HepG2 (cell line): Measurements from ENCODE around the gene SERTAD2. TPM values are rescaled to one million over a fixed set of nuclear protein-coding genes. Genes with fewer than 3 reads are reported as not detected.

Source experiments
- ATAC-seq: fragments of 200-7000 bp; cut with Tn5 transposase; 3 replicates; pipeline ENCODE4 v1.9.1; 2020; ENCODE audit warnings: mild to moderate bottlenecking, moderate library complexity
- BruUV-seq: library from RNA; stranded (reverse); fragments of 400-500 nt; replicated peaks from 2 replicates; lab custom pipeline; 2021; lab: Mats Ljungman, UMichigan
- CTCF ChIA-PET: fragments of 300-600 bp; formaldehyde crosslinking; extraction: SDS; loops from one replicate; lab custom pipeline; 2021; ENCODE audit warnings: low total read pairs, inconsistent platforms, low intra/inter-chr PET ratio; lab: Yijun Ruan, JAX
- POLR2A ChIA-PET: fragments of 350-600 bp; sonication (Branson Sonifier 250); formaldehyde crosslinking; loops from one replicate; lab custom pipeline; 2020; ENCODE audit warnings: antibody characterized with exemption, inconsistent platforms; lab: Yijun Ruan, JAX
- DNase-seq: peaks from one replicate; pipeline ENCODE4 v3.0.0-alpha.2; 2015; ENCODE audit warnings: low spot score
- FAIRE-seq: peaks from 3 replicates; lab custom pipeline; 2011; peaks lifted over from hg19 to GRCh38; lab: Jason Lieb, UNC
- H2AFZ ChIP-seq: one replicate; pipeline ENCODE4 v1.6.1; 2011; ENCODE audit warnings: low read length, inconsistent platforms
- H3K27ac ChIP-seq: fragments of 300-600 bp; 3 replicates; pipeline ENCODE4 v1.8.0; 2011; ENCODE audit warnings: mixed run types, mild to moderate bottlenecking, mixed read lengths, low read length, inconsistent platforms; ENCODE audit not compliant: insufficient read depth; ENCODE audit errors: extremely low read length
- H3K27me3 ChIP-seq, 2 experiments: fragments of 200-600 bp in 1 of 2; 2 replicates in 1 of 2; 3 replicates in 1 of 2; pipeline versions ENCODE4 v1.6.0 to v1.8.0; 2011; ENCODE audit warnings: low read length in 2 of 2, mild to moderate bottlenecking in 2 of 2, moderate library complexity in 2 of 2, inconsistent platforms in 1 of 2; ENCODE audit not compliant: insufficient read depth in 2 of 2, control insufficient read depth in 1 of 2
- H3K36me3 ChIP-seq, 2 experiments: fragments of 200-600 bp in 1 of 2; replicated peaks in 1 of 2; 2 replicates in 1 of 2; 3 replicates in 1 of 2; pipeline versions ENCODE4 v1.5.1 to v1.8.0; 2011; ENCODE audit warnings: low read length in 2 of 2, inconsistent platforms in 1 of 2; ENCODE audit not compliant: insufficient read depth in 2 of 2, control insufficient read depth in 1 of 2
- H3K4me1 ChIP-seq: 2 replicates; pipeline ENCODE4 v1.5.1; 2012; ENCODE audit warnings: low read length, inconsistent platforms; ENCODE audit not compliant: insufficient read depth
- H3K4me2 ChIP-seq: 2 replicates; pipeline ENCODE4 v1.6.0; 2011; ENCODE audit warnings: low read depth, low read length, inconsistent platforms
- H3K4me3 ChIP-seq, 3 experiments: fragments of 200-600 bp in 1 of 3; sonication (generic), shearing (Covaris generic) in 1 of 3; replicated peaks in 1 of 3; 2 replicates each; pipeline ENCODE4 v1.5.1; 2011 to 2016; ENCODE audit warnings: low read length in 3 of 3, inconsistent platforms in 2 of 3, low read depth in 2 of 3, mild to moderate bottlenecking in 2 of 3, control low read depth in 1 of 3, mixed read lengths in 1 of 3; ENCODE audit not compliant: insufficient read depth in 1 of 3
- H3K79me2 ChIP-seq: one replicate; pipeline ENCODE4 v1.6.1; 2011; ENCODE audit warnings: low read length, inconsistent platforms; ENCODE audit not compliant: insufficient read depth
- H3K9ac ChIP-seq: 2 replicates; pipeline ENCODE4 v1.6.0; 2011; ENCODE audit warnings: mild to moderate bottlenecking, low read depth, low read length, inconsistent platforms; ENCODE audit not compliant: insufficient read depth
- H3K9me3 ChIP-seq: 2 replicates; pipeline ENCODE4 v1.5.1; 2012; ENCODE audit warnings: mild to moderate bottlenecking, low read length
- H4K20me1 ChIP-seq: 2 replicates; pipeline ENCODE4 v1.6.0; 2011; ENCODE audit warnings: inconsistent platforms, mild to moderate bottlenecking, low read length, moderate library complexity; ENCODE audit not compliant: insufficient read depth
- AGO2 ChIP-seq: fragments of 200-400 bp; formaldehyde crosslinking; optimal IDR thresholded peaks from 2 replicates; pipeline ENCODE3; 2017; ENCODE audit warnings: mild to moderate bottlenecking, low read depth, low read length, moderate library complexity
- MTA1 ChIP-seq: sonication (generic); formaldehyde crosslinking; IDR thresholded peaks from 2 replicates; pipeline ENCODE4 v1.4.0; 2020; ENCODE audit warnings: missing genetic modification reagents, mild to moderate bottlenecking, borderline replicate concordance
- ZBTB38 ChIP-seq: sonication (generic); formaldehyde crosslinking; IDR thresholded peaks from 2 replicates; pipeline ENCODE4 v1.5.1; 2020; ENCODE audit warnings: mild to moderate bottlenecking, missing genetic modification reagents
- ZNF766 ChIP-seq: sonication (generic); formaldehyde crosslinking; IDR thresholded peaks from 2 replicates; pipeline ENCODE4 v1.5.0; 2020; ENCODE audit warnings: missing genetic modification reagents, borderline replicate concordance
- WGBS: methylation state at CpG from one replicate; pipeline ENCODE4 v1.1.6; 2017; ENCODE audit warnings: low lambda C conversion rate; 5-methylcytosine and 5-hydroxymethylcytosine counted together
- in situ Hi-C: cut with HindIII; loops from 2 replicates; pipeline ENCODE4 v1.10.0; 2017; ENCODE audit warnings: low pct_unique_long_range_greater_than_20kb; ENCODE audit not compliant: extremely low pct_ligation_motif_present
- intact Hi-C: fragments of 100-400 bp; cut with micrococcal nuclease; formaldehyde crosslinking; loops from one replicate; pipeline ENCODE4 v1.10.0; 2022; ENCODE audit not compliant: unreplicated experiment
- polyA plus RNA-seq, 8 experiments: library from polyadenylated mRNA; depleted of rRNA in 3 of 8; stranded (reverse) in 7 of 8; unstranded in 1 of 8; fragments of >200 nt; fragmentation: Illumina TruSeq in 4 of 8; extraction: Trizol in 4 of 8; gene quantifications; 2 replicates each; pipeline versions ENCODE4 v1.2.1 to v1.2.3, GENCODE V29; 2011 to 2016; ENCODE audit warnings: low read depth in 4 of 8, missing spikeins in 1 of 8, mixed read lengths in 1 of 8; ENCODE audit not compliant: insufficient read depth in 1 of 8
- total RNA-seq, 5 experiments: library from RNA; depleted of rRNA; stranded (reverse); fragments of >200 nt; fragmentation: Illumina TruSeq; extraction: Trizol; gene quantifications; 2 replicates each; pipeline ENCODE4 v1.2.3, GENCODE V29; 2016; ENCODE audit warnings: low read depth in 1 of 5
- TF ChIP-seq, protein P1 (sequence below): sonication (generic); formaldehyde crosslinking; IDR thresholded peaks from 2 replicates; pipeline ENCODE4 v1.4.0; 2020; ENCODE audit warnings: mild to moderate bottlenecking, missing genetic modification reagents, borderline replicate concordance

SERTAD2 gene
- total and polyA plus RNA-seq, 2 of the 13 experiments (the other 11 are each of a cell fraction or from before 2014, with no cell fraction given) = 6.7 to 22.6 TPM

DNA sequence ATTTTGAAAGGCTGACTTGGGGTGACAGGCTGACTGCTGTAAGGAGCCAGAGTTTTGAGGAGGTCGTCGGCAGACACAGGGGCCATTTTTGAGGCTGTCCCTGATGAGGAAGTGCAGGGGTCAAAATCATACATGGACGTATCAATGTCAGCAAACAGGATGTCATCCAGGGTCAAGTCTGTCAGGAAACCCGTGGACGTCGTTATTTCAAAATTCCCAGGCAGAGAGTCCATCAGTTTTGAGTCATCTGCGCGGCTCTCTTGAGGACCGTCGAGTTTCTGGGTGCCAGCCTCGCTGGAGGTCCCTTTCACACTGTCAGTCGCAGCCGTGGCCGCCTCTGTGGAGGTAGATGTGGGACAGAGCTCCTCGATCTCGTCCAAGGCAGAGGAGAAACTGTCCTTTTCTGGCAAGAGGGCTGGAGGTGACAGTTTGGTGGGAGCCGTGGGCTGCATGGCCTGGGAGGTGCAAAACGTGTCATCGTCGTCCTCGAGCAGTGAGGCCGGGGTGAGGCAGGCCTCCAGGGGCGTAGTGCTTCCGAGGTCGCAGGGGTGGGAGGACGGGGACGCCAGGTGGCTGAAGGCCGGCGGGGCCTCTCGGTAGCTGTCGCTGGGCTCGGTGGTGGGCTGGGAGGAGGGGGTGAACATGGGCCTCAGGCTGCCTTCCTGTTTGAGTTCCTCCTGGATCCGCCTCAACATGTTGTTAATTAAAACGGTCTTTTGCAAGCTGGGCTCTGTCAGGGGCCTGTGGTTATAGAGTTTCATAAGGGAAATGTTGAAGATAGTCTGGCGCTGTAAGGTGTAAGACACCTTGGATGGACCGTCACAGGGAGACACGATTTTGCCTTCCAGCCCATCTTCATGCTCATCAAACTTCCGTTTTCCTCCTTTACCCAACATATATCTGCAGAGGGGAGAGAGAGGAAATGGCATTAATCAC lies 17.5 kb downstream of the SERTAD2 start:
- Histone ChIP-seq H3K9ac (no peak overlapping the region), H3K9me3 (no peaks in the 10 kb centered on the region), H2AFZ (no peak overlapping the region), H3K79me2 (peaks cover 69% of the 10 kb centered on the region), H3K36me3 (peaks cover 39 to 65% of the 10 kb centered on the region in 2 experiments), H3K27me3 (no peaks in the 10 kb centered on the region), H3K4me3 (no peak overlapping the region), H3K27ac (no peak overlapping the region)
- 95% methylated on average over 38 of the region's 38 CpGs for WGBS
- intact Hi-C loops = no loop called here
- BruUV-seq = no TSS peak
- ATAC-seq (no peak), DNase-seq (no peak), FAIRE-seq (no peak)
- in situ Hi-C loops = loop anchor here (10.0 kb wide), 1 partner anchor 301 kb away; no protein-coding TSS in a partner anchor
- CTCF ChIA-PET = no interaction called here
- TF ChIP-seq ZBTB38 = peak; percentile 69
- TF ChIP-seq MTA1 (CRISPR knock-in tag) = 0 out of 2 replicates have a peak, but pooled peaks have one; percentile 21
- no peak for TF ChIP-seq ZNF766 (CRISPR knock-in tag)
- TF ChIP-seq, protein P1, sequence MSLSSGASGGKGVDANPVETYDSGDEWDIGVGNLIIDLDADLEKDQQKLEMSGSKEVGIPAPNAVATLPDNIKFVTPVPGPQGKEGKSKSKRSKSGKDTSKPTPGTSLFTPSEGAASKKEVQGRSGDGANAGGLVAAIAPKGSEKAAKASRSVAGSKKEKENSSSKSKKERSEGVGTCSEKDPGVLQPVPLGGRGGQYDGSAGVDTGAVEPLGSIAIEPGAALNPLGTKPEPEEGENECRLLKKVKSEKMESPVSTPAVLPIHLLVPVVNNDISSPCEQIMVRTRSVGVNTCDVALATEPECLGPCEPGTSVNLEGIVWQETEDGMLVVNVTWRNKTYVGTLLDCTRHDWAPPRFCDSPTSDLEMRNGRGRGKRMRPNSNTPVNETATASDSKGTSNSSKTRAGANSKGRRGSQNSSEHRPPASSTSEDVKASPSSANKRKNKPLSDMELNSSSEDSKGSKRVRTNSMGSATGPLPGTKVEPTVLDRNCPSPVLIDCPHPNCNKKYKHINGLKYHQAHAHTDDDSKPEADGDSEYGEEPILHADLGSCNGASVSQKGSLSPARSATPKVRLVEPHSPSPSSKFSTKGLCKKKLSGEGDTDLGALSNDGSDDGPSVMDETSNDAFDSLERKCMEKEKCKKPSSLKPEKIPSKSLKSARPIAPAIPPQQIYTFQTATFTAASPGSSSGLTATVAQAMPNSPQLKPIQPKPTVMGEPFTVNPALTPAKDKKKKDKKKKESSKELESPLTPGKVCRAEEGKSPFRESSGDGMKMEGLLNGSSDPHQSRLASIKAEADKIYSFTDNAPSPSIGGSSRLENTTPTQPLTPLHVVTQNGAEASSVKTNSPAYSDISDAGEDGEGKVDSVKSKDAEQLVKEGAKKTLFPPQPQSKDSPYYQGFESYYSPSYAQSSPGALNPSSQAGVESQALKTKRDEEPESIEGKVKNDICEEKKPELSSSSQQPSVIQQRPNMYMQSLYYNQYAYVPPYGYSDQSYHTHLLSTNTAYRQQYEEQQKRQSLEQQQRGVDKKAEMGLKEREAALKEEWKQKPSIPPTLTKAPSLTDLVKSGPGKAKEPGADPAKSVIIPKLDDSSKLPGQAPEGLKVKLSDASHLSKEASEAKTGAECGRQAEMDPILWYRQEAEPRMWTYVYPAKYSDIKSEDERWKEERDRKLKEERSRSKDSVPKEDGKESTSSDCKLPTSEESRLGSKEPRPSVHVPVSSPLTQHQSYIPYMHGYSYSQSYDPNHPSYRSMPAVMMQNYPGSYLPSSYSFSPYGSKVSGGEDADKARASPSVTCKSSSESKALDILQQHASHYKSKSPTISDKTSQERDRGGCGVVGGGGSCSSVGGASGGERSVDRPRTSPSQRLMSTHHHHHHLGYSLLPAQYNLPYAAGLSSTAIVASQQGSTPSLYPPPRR (CRISPR knock-in tag) = no peak
- TF ChIP-seq AGO2 = peak; percentile 71
- TF ChIP-seq, all 625 proteins: peak for 3
- POLR2A ChIA-PET = no interaction called here
- Histone ChIP-seq H4K20me1 (peaks cover 96% of the 10 kb centered on the region), H3K4me2 (no peak overlapping the region), H3K4me1 (peaks cover 39% of the 10 kb centered on the region)
